NCI-H2081 treated with DMSO at 0.1 percent for 48 hours (cell line): Measurements from ENCODE around the gene TGFA.

Experiments used
- DNase-seq: peaks from one replicate; lab custom pipeline; 2025; lab: John Stamatoyannopoulos, UW

TGFA gene

DNA sequence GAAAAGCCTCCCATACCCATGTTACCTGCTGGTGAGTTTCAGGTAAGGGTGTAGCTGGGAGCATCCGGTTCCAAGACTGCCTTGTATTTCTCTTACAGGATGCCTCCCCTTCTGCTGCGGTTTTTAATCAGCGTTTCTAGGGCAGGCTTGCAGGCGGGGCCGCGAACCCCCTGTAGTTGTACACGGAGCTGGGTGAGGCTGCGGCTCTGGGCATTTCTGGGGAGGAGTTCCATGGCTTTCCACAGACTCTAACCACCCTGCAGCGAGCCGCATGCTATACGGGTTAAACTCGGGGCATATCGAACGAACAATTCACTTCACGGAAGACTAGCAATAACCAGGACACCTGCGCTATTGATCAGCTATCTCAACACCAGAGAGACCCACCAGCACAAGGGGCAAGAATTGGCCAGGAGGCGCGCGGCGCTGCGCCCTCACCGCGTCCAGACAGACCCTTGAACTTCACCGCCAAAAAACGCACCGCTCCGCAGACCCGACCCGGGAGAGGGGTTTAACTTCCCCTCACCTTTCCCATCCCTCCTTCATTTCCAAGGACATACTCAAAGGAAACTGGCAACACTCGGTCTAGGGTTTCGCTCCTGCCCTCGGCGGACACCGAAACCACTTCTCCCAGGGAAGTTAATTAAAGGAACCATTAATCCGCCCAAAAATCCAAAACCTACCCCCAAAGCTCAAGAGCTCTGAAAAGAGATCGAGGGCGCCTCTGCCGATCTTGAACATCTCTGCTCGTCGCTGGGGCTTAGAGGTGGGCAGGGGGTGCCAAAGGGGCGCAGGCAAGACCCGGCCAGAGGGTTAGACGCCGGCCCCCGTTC lies 909 bp downstream of the TGFA start:
- no peak for DNase-seq

GRCh38 chr2:70551167-70551566 lies 2.5 kb downstream of the TGFA start:
- no peak for DNase-seq

DNA sequence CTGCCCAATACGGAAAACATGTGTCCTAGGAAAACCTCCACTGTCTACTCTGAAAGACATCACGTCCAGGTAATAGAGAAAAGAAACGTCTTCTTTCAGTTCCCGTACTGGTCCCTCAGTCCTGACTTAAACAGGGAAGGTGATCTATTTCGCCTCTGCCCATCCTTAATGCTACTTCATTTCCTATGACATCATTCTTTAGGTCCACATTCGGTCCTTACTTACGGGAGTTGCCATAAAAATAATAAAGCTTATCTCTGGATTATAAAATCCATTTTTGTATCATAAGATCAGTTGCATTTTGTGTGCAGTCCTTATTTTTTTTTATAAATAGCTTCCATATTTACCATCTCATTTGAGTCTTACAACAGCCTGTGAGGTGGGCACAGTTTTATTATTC lies 3.7 kb downstream of the TGFA start:
- no peak for DNase-seq

DNA sequence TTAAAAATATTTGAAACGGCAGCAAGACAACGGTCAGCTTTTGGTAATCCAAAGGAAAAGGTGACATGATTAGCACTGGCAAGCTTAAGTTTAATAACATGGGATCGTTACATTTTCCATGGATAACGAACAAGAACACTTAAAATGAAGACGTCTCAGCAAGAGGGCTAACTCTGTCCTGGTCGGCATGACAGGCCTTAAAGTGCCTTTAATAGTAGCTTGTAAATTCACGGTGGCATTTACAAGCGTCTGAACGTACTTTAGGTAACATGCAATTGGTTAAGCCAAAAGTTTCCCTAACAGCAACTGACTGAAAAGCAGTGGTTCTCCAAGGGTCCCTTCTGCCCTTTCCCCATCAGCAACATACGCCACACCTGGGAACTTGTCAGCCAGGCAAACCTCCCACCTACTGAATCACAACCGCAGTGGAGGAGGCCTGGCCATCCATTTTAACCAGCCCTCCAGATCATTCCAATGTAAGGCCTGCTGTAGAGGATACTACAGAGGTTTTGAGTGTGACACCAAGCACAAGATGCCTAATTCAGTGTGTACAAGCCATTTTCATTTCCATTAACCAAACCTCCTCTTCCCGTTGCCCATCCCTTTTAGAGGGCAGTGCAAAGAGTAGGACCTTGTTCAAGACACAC lies 4.4 kb downstream of the TGFA start:
- no peak for DNase-seq

GRCh38 chr2:70548233-70548632 lies 5.4 kb downstream of the TGFA start:
- DNase-seq: no peak

GRCh38 chr2:70546885-70547284 lies 6.7 kb downstream of the TGFA start:
- no peak for DNase-seq

GRCh38 chr2:70546376-70546775 lies 7.2 kb downstream of the TGFA start:
- no peak for DNase-seq

DNA sequence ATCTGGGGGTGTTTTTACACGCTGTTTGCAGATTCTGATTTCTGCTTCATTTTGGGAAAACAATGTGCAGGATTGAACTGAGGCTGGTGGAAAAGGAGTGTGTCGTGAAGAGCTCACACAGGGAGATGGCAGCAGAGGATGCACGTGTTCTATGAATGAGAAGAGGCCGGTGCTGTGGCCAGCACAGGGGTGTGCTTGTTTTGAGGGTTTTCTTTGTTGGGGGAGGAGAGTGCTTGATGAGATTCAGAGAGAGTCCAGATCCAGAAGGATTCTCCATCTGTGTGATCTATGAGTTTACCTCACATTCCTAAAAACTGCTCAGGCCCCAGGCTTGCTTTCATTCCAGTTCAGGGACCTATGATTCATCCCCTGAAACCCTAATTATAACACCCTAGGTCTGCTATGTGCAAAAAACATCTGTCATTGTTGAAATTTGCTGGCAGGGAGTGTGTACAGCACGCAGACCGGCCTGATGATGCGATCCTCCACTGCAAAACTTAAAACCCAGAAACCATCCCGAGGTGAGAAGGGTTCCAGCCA lies 12.1 kb downstream of the TGFA start:
- no peak for DNase-seq

GRCh38 chr2:70537840-70538239 lies 15.8 kb downstream of the TGFA start:
- no peak for DNase-seq

DNA sequence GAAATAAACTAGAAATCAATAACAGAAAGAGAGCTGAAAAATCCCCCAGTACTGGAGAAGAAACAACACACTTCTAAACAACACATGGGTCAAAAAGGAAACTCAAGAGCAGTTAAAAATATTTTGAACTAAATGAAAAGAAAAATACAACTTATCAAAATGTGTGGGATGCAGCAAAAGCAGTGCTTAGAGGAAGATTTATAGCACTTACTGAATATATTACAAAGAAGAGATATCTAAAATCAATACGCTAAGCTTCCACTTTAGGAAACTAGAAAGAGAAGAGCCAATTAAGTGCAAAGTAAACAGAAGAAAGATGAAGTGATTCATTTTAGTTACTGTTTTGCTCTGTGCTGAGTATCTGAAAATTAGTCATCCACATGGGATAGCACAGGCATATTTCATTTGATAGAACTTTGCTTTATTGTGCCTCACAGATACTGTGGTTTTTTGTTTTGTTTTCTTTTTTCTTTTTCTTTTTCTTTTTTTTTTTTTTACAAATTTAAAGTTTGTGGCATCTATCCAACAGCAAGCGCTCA lies 17.0 kb downstream of the TGFA start:
- no peak for DNase-seq

- DNase-seq: no peak
Measured at GRCh38 chr2:70535573-70535972, 18.1 kb downstream of the TGFA start.

GRCh38 chr2:70534183-70534836 lies 19.3 kb downstream of the TGFA start:
- no peak for DNase-seq

GRCh38 chr2:70532244-70532935 lies 21.2 kb downstream of the TGFA start:
- DNase-seq: no peak

DNA sequence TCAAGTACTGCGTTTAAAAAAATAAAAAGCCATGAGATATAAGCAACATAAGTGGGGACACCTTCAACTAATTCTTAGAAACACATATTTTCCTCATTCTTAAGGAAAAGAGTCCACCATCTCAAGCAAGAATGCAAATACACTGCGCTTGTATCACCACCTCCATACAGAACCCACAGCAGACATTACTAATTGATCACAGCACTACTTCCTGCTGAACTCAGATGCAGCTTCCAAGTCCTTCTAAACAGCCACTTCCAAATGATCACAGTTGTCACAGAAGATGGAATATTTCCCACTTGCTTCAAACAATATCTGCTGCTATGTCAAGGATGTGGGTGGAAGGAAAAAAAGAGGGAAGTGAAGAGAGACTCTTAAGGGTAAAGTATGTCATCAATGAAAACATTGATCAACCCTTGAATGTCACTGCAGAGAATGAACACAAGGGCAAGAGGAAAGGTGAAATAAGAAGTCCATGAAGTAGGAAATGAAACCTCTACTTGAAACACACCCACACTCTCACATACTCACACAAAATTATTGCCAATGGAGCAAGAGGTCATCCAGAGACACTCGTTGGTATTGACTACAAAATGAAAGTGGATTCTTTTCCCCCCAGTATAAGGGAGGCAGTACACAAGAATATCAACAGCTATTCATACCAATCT lies 22.1 kb downstream of the TGFA start:
- no peak for DNase-seq

DNA sequence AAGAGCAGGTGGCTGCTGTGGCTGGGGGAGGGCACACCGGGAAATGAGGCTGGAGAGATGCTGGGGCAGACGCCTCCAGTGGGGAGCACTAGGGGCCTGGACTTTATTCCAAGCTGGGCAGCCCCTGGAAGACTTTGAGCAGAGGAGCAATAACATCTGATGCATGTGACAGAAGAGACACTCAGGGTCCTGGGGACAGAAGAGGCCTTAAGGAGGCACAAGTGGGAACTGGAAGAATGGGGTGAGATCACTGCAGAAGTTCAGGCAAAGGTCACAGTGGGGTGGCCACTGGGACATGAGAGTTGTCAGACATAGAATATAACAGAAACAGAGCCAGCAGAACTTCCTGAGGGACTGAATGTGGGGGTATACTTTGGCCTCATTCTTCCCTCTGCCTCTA lies 24.0 kb downstream of the TGFA start:
- DNase-seq: no peak

DNA sequence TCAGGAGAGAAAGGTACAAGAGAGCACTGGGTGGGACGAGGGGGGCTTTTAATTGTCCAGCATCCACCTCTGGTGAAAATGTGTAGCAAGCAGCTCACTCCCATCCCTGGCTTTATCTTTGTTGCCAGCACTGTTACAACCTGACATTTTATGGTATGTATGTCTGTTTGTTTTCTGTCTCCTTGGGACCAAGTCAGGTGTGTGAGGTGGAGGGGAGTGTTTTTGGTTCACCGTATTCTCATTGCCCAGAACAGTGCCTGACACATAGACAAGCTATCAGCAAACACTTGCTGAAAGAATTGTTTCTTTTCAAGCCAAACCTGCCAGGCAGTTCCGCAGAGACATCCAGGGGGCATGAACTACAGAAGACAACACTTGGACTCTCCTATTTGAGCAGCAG lies 24.7 kb downstream of the TGFA start:
- no peak for DNase-seq

GRCh38 chr2:70528276-70528675 lies 25.4 kb downstream of the TGFA start:
- no peak for DNase-seq

DNA sequence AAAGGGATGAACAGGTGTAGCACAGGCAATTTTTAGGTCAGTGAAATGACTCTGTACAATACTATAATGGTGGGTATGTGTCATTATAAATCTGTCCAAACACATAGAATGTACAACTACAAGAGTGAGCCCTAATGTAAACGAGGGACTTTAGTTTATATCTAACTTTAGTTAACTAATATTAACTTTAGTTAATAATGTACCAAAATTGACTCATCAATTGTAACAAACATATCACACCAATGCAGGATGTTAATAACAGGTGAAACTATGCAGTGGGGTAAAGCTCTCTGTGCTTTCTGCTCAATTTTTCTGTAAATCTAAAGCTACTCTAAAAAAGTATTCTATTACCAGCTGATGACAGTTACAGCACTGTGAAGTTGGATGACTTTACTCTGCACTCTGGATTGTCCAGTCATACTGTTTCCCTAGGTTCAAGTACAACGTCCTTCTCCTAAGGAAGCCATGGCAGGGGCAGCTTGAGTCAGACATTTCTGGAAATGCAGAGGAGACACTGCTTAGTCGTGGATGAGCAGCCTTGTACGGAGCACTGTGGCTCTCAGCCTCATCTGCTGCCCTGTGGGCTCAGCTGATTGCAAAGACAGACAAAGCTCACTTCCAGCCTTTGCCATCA lies 26.1 kb downstream of the TGFA start:
- no peak for DNase-seq

DNA sequence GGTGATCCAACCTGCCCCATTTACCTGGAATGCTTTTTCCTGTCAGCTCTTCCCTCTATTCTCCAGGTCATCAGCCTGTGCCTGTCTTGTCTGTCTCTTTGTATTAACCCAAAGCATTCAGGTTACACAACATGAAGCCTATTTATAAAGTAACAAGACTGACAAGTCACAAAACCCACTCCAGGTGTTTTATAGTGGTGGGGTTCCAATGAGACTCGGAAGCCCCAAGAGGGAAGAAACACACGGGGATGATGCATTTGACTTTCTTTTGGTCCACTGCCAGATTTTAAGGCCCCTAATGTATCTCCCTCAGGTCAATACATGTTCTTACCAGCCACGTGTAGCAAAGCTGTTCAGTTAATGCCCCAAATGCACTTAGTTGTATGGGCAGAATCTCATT lies 27.5 kb downstream of the TGFA start:
- DNase-seq: no peak

GRCh38 chr2:70525032-70525431 lies 28.6 kb downstream of the TGFA start:
- no peak for DNase-seq
